HG03108 (cell line): ENCODE results near the gene LRRC10.
"Not testable (repeated sequence)": the region's sequence is repeated elsewhere in the genome, so short reads cannot be mapped to it uniquely, and the experiment has no call there.

Source experiments
- ATAC-seq: cut with Tn5 transposase; IDR thresholded peaks from one replicate; pipeline ENCODE4 v1.9.1; 2021; ENCODE audit warnings: moderate library complexity; ENCODE audit not compliant: unreplicated experiment

LRRC10 gene

GRCh38 chr12:69620077-69620476, 9.4 kb upstream of the LRRC10 start:
- no peak for ATAC-seq

GRCh38 chr12:69619050-69619449, 8.3 kb upstream of the LRRC10 start:
- no peak for ATAC-seq

DNA sequence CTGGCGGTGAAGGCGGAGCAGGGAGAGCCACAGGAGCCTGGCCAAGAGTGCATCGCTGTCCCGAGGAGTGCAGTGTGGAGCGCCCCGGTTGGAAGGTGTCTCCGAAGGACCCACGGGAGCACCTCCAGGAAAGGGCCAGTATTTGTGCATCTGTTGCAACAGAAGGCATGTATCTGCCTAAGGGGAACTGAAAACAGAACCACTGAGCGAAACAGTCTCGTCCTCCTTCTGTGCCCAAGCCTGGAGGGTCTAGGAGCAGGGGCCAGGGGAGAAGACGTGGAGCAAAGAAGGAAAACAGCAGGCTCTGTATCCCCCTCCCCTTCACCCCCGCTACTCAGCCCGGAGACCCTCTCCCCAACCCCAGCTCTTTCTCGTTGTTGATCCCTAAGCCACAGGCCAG, 5.3 kb upstream of the LRRC10 start:
- no peak for ATAC-seq

DNA sequence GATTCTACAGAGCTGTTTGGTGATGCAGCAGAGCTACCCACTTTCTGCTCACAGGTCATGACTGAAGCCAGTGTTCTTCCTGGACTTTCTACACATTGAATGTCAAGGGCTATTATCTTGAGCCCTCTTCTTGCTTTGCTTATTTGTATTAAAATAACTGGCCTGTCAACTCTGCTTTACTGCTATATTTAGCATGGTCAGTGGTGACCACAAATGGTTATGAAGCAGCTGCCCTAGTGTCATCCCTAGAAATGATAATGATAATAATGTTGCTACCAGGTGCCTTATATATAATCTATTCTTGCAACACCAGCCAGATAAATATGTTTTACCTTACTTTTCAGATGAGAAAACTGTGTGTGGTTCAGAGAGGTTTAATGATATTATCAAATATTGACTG, 2.6 kb upstream of the LRRC10 start:
- ATAC-seq: no peak

DNA sequence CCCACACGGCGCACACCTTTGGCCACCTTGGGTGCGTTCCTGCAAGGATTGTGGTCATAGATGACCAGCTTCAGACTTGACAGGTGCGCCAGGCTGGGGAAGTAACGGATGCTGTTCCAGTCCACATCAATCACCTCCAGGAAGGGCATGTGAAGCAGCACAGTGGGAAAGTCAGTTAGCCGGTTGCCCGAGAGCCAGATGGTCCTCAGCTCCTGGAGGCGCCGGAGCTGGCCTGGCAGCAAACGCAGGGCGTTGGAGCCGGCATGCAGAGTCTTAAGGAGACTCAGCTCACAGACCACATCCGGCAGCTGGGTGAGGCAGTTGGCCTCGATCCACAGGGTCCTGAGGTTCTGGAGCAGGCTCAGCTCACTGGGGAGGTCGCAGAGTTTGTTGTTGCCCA, 581 bp downstream of the LRRC10 start:
- ATAC-seq: no peak

- ATAC-seq: no peak
Measured at GRCh38 chr12:69608114-69608513, 2.6 kb downstream of the LRRC10 start.

DNA sequence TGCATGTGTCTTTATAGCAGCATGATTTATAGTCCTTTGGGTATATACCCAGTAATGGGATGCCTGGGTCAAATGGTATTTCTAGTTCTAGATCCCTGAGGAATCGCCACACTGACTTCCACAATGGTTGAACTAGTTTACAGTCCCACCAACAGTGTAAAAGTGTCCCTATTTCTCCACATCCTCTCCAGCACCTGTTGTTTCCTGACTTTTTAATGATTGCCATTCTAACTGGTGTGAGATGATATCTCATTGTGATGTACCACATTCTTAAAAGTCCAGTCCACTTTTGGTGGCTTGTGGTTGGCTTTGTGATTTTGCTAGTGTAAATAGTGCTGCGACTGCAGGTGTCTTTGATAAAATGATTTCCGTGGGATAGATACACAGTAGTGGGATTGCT, 6.4 kb downstream of the LRRC10 start:
- not testable (repeated sequence) for ATAC-seq

- not testable (repeated sequence) for ATAC-seq
Measured at GRCh38 chr12:69603556-69603955, 7.2 kb downstream of the LRRC10 start.

- ATAC-seq: no peak
Measured at GRCh38 chr12:69602954-69603353, 7.8 kb downstream of the LRRC10 start.

DNA sequence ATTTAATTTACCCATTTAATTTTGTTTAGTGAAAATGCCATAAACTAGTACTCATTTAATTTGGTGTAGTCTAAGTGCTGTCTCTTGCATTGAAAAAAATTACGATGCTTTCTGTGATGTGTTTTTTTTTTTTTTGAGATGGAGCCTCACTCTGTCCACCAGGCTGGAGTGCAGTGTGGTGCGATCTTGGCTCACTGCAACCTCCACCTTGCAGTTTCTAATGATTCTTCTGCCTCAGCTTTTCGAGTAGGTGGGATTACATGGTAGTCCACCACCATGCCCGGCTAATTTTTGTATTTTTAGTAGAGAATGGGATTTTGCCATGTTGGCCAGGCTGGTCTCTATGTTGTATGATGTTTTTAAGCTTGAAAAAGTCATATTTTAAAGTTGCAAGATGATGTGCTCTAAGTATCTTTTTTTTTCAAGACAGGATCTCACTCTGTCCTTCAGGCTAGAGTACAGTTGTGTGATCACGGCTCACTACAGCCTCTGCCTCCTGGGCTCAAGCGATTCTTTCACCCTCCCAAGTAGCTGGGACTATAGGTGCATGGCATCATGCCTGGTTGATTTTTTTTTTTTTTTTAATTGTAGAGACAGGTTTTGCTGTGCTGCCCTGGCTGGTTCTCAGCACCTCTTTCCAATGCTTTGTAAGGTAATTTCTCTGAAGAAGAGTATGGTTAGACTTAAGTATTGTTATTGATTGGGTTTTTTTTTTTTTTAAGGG, 8.6 kb downstream of the LRRC10 start:
- no peak for ATAC-seq

DNA sequence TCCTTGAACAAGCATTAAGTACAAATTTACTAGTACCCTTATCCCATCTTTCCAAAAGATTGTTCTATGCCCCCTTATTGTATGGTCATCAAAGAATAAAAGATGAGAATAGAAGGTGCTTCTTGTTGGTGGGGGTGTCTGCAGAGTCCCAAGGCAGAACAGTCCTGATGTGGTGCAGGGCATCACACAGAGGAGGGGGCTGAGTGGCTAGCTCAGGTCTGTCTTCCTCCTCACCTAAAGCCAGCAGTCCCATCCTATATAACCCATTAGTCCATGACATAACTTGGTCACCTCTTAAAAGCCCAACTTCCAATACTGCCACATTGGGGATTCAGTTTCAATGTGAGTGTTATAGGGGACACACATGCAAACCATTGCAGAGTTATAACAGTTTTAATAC, 9.9 kb downstream of the LRRC10 start:
- no peak for ATAC-seq

DNA sequence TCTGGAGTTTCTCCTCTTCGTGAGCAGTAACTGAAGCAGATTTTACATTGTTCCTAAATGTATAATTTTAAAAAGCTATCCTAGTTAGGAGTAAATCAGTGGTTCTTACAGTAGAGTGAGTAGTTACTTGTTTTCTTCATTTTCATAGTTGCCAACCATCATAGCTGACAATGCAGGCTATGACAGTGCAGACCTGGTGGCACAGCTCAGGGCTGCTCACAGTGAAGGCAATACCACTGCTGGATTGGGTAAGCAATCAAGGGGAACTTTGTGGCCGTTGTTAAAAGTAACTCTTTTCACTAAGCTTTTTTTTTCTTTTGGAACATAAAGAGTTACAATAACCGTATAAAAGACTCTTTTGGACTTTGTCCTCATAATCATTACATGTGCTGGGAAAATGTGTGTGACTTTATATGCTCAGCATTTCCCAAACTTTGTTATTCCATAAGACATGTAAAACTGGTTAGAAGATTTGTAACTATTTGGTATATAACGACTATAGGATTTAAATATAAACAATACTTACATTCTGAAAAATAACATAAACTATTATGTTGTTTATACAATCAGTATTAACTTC, 12.4 kb downstream of the LRRC10 start:
- ATAC-seq: no peak

DNA sequence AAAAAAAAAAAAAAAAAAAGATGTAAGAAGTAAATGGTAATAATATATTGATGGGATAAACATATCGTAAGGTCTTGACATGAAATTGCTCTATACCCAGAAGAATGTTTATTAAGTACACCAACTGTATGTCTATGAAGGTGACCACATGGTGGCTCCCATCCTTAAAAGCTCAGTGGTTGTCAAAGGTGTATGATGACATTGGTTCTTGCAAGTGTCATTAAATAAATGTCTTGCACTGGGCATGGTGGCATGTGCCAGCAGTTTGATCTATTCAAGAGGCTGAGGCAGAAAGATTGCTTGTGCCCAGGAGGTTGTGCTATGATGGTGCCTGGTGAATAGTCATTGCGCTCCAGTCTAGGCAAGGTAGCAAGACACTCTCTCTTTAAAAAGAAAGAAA, 15.0 kb downstream of the LRRC10 start:
- ATAC-seq: no peak

GRCh38 chr12:69589082-69589481, 21.6 kb downstream of the LRRC10 start:
- ATAC-seq: no peak

DNA sequence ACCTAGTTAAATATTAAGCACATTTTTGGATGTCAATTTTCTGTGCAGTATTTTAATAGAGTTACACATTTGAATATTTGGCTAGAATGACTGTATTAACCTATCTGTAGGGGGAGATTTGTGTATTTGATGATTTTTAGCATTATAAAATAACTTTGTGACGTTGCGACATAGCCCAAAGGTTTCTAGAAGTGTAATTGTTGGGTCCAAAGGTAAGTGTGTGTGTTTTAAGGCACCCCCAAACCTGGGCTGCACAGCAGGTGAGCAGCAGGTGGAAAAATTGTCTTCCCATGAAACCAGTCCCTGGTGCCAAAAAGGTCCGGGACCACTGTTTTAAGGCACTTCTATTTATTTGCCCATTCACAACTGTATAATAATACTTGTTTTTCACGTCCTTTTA, 22.2 kb downstream of the LRRC10 start:
- no peak for ATAC-seq

GRCh38 chr12:69585189-69586062, 25.3 kb downstream of the LRRC10 start, which contains the start of gene CCT2:
CCT2 (plus strand) TSS chr12:69585459; CDS start chr12:69585522, 63 bp downstream.
- peak; percentile 98 for ATAC-seq

- ATAC-seq: no peak
Measured at GRCh38 chr12:69583203-69583602, 27.5 kb downstream of the LRRC10 start.

GRCh38 chr12:69580074-69580473, 30.6 kb downstream of the LRRC10 start:
- ATAC-seq: no peak

DNA sequence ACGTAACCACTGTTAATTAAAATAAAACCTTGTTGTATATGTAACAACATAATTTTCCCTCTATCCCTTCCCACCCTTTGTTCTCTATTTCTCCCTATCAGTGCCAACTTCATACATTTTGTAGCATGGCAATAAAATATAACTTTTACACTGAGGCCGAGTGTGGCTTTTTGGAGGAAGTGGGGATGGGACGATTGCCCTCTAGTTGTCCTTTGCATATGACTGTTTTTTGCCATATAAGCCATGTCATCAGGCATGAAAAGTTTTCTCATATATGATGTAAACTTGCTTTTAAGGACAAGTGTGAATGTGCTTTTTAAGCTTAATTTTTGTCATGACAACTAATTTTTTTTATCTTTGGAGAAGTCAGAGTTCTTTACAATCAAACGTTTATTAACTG, 31.7 kb downstream of the LRRC10 start:
- ATAC-seq: no peak

DNA sequence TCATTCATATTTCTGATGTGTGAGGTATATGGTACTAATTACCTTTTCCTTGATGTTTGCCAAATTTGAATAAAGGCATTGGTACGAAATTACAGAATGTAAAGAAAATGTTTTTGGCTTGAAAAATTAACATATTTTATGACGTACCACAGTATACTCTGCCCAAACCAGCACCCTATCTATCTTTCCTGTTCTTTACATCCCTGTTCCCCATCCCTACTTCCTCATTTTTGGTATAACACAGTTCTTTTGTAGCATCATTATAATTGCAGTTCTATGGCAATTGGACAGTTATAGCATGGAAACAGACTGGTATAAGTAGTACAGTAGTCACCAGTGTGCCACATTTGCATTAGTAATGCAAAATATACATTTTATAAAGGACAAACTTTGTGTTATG, 32.4 kb downstream of the LRRC10 start:
- ATAC-seq: no peak

DNA sequence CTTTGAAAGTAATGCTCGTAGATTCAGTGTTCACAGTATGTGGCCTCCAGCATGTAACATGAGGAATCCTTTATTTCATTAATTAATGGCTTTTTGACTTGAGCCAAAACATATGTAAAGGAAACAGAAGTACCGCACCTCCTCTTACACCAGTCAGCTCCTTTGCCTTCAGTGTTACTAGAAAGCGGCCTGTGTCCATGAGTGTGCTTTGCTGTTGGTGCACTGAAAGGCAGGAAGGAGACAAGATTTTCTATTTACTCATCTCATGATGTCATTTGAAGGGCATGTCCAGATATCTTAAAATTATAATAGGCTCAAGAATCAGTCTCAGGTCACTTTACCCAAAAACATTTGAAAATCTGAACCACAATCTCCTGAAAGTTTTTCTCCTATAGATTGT, 35.4 kb downstream of the LRRC10 start:
- ATAC-seq: no peak
